H1 (cell line): ENCODE measurements around the gene CAPN8. TPM values are rescaled to one million over a fixed set of nuclear protein-coding genes. Genes with fewer than 3 reads are reported as not detected.

Experiments
- CTCF ChIA-PET: fragments of 300-600 bp; sonication (Branson Sonifier 250); formaldehyde crosslinking; loops from one replicate; lab custom pipeline; 2021; ENCODE audit not compliant: partially characterized antibody; lab: Charles Lee
- POLR2A ChIA-PET: fragments of 300-600 bp; sonication (Branson Sonifier 250); formaldehyde crosslinking; loops from one replicate; lab custom pipeline; 2021; ENCODE audit warnings: inconsistent platforms; ENCODE audit not compliant: partially characterized antibody; lab: Charles Lee
- DNase-seq, 2 experiments: peaks; one replicate each; pipeline versions ENCODE4 v3.0.0 to v3.0.0-alpha.2; 2010 to 2022; ENCODE audit warnings: low spot score in 2 of 2, low read depth in 1 of 2, mixed read lengths in 1 of 2
- FAIRE-seq: peaks from 2 replicates; lab custom pipeline; 2011; peaks lifted over from hg19 to GRCh38; lab: Jason Lieb, UNC
- H2AFZ ChIP-seq: 2 replicates; pipeline ENCODE4 v1.8.1; 2012; ENCODE audit warnings: low read length, inconsistent platforms
- H2AK5ac ChIP-seq: 2 replicates; pipeline ENCODE4 v1.6.1; 2013; ENCODE audit warnings: low read depth, low read length
- H2BK120ac ChIP-seq: replicated peaks from 2 replicates; pipeline ENCODE3; 2013; ENCODE audit warnings: low read depth, low read length, inconsistent platforms
- H2BK12ac ChIP-seq: 2 replicates; pipeline ENCODE4 v1.6.1; 2013; ENCODE audit warnings: low read depth, low read length
- H2BK15ac ChIP-seq: 2 replicates; pipeline ENCODE4 v1.6.1; 2013; ENCODE audit warnings: low read length
- H2BK20ac ChIP-seq: 2 replicates; pipeline ENCODE4 v1.6.1; 2013; ENCODE audit warnings: low read length
- H2BK5ac ChIP-seq: 2 replicates; pipeline ENCODE4 v1.6.1; 2013; ENCODE audit warnings: low read depth, low read length
- H3K14ac ChIP-seq: 2 replicates; pipeline ENCODE4 v1.6.1; 2013; ENCODE audit warnings: inconsistent platforms; ENCODE audit not compliant: insufficient read length
- H3K18ac ChIP-seq: 2 replicates; pipeline ENCODE4 v1.6.1; 2013; ENCODE audit warnings: low read length; ENCODE audit errors: extremely low read depth
- H3K23ac ChIP-seq: 2 replicates; pipeline ENCODE4 v1.6.1; 2013; ENCODE audit warnings: inconsistent platforms; ENCODE audit not compliant: insufficient read length
- H3K23me2 ChIP-seq: 2 replicates; pipeline ENCODE4 v1.6.1; 2013; ENCODE audit warnings: low read depth, low read length
- H3K27ac ChIP-seq: 2 replicates; pipeline ENCODE4 v1.6.1; 2011; ENCODE audit warnings: low read depth, low read length, inconsistent platforms
- H3K27me3 ChIP-seq, 4 experiments: replicated peaks in 1 of 4; 1 replicate in 1 of 4; 2 replicates in 3 of 4; pipeline versions ENCODE4 v1.6.1 to v1.8.1; 2011 to 2013; ENCODE audit warnings: low read length in 3 of 4, mild to moderate bottlenecking in 3 of 4, inconsistent platforms in 2 of 4, mixed read lengths in 2 of 4, moderate library complexity in 1 of 4; ENCODE audit not compliant: control insufficient read depth in 3 of 4, insufficient read depth in 3 of 4; ENCODE audit errors: extremely low read depth in 1 of 4
- H3K36me3 ChIP-seq, 4 experiments: 2 replicates each; pipeline versions ENCODE4 v1.6.1 to v1.8.1; 2011 to 2013; ENCODE audit warnings: mild to moderate bottlenecking in 4 of 4, low read length in 3 of 4, moderate library complexity in 2 of 4, control low read depth in 1 of 4, inconsistent platforms in 1 of 4; ENCODE audit not compliant: insufficient read depth in 4 of 4, control insufficient read depth in 2 of 4
- H3K4ac ChIP-seq: replicated peaks from 2 replicates; pipeline ENCODE3; 2013; ENCODE audit warnings: low read length, low read depth, mixed read lengths, inconsistent platforms; ENCODE audit not compliant: insufficient read length
- H3K4me1 ChIP-seq, 4 experiments: replicated peaks in 1 of 4; 1 replicate in 1 of 4; 2 replicates in 3 of 4; pipeline versions ENCODE4 v1.6.1 to v1.8.1; 2011 to 2013; ENCODE audit warnings: low read length in 3 of 4, inconsistent platforms in 2 of 4, mixed read lengths in 1 of 4; ENCODE audit not compliant: insufficient read depth in 4 of 4, control insufficient read depth in 3 of 4
- H3K4me2 ChIP-seq, 2 experiments: 2 replicates each; pipeline versions ENCODE4 v1.6.1 to v1.8.1; 2011 to 2013; ENCODE audit warnings: low read depth in 2 of 2, low read length in 2 of 2, control low read depth in 1 of 2, inconsistent platforms in 1 of 2, mild to moderate bottlenecking in 1 of 2; ENCODE audit not compliant: insufficient read depth in 1 of 2
- H3K4me3 ChIP-seq, 4 experiments: fragments of 200-600, 300-600 bp in 1 of 4; sonication (generic), shearing (Covaris generic), sonication (Bioruptor Twin) in 1 of 4; 2 replicates each; pipeline versions ENCODE4 v1.5.1 to v1.8.1; 2011 to 2016; ENCODE audit warnings: low read length in 4 of 4, low read depth in 3 of 4, control low read depth in 2 of 4, inconsistent platforms in 2 of 4, mild to moderate bottlenecking in 2 of 4, mixed read lengths in 1 of 4, moderate library complexity in 1 of 4; ENCODE audit not compliant: insufficient read depth in 2 of 4; ENCODE audit errors: extremely low read depth in 1 of 4
- H3K56ac ChIP-seq: replicated peaks from 2 replicates; pipeline ENCODE3; 2013; ENCODE audit warnings: low read depth, mild to moderate bottlenecking, mixed read lengths, low read length, inconsistent platforms; ENCODE audit not compliant: insufficient read length
- H3K79me1 ChIP-seq: 2 replicates; pipeline ENCODE4 v1.6.1; 2013; ENCODE audit warnings: low read depth, low read length, control low read depth
- H3K79me2 ChIP-seq, 2 experiments: 2 replicates each; pipeline versions ENCODE4 v1.6.1 to v1.8.1; 2012 to 2013; ENCODE audit warnings: low read length in 2 of 2, mild to moderate bottlenecking in 2 of 2, inconsistent platforms in 1 of 2; ENCODE audit not compliant: insufficient read depth in 2 of 2, control insufficient read depth in 1 of 2
- H3K9ac ChIP-seq, 4 experiments: replicated peaks in 1 of 4; 1 replicate in 1 of 4; 2 replicates in 3 of 4; pipeline versions ENCODE4 v1.6.1 to v1.8.1; 2011 to 2013; ENCODE audit warnings: low read depth in 3 of 4, low read length in 3 of 4, control low read depth in 2 of 4, mild to moderate bottlenecking in 2 of 4, moderate library complexity in 2 of 4, inconsistent platforms in 1 of 4; ENCODE audit errors: extremely low read depth in 1 of 4
- H3K9me3 ChIP-seq, 2 experiments: 2 replicates each; pipeline versions ENCODE4 v1.6.1 to v1.8.1; 2012 to 2013; ENCODE audit warnings: mild to moderate bottlenecking in 2 of 2, moderate library complexity in 2 of 2, control low read depth in 1 of 2, inconsistent platforms in 1 of 2, low read depth in 1 of 2, low read length in 1 of 2, mixed read lengths in 1 of 2; ENCODE audit not compliant: insufficient read depth in 2 of 2
- H4K20me1 ChIP-seq, 2 experiments: replicated peaks in 1 of 2; 2 replicates each; pipeline versions ENCODE3 to v1.8.1; 2011 to 2013; ENCODE audit warnings: inconsistent platforms in 2 of 2, low read length in 2 of 2, mild to moderate bottlenecking in 1 of 2; ENCODE audit not compliant: insufficient read depth in 2 of 2, control insufficient read depth in 1 of 2
- H4K5ac ChIP-seq: 2 replicates; pipeline ENCODE4 v1.6.1; 2013; ENCODE audit warnings: low read length, low read depth, mixed read lengths, inconsistent platforms; ENCODE audit not compliant: insufficient read length
- H4K8ac ChIP-seq: 2 replicates; pipeline ENCODE4 v1.8.0; 2013; ENCODE audit warnings: mild to moderate bottlenecking, moderate library complexity, low read length, inconsistent platforms; ENCODE audit not compliant: insufficient read depth; ENCODE audit errors: extremely low read depth
- H4K91ac ChIP-seq: replicated peaks from 2 replicates; pipeline ENCODE3; 2013; ENCODE audit warnings: low read length, mixed read lengths, inconsistent platforms; ENCODE audit not compliant: insufficient read length
- EP300 ChIP-seq, 2 experiments: IDR thresholded peaks; 1 replicate in 1 of 2; 2 replicates in 1 of 2; pipeline ENCODE4 v1.6.1; 2011 to 2012; ENCODE audit warnings: low read depth in 2 of 2, low read length in 2 of 2, mild to moderate bottlenecking in 2 of 2, borderline replicate concordance in 1 of 2, inconsistent platforms in 1 of 2, moderate library complexity in 1 of 2
- WGBS, 2 experiments: shearing (Covaris generic) in 1 of 2; methylation state at CpG; one replicate each; pipeline versions ENCODE4 v1.1.6 to v1.1.7; 2013 to 2015; ENCODE audit warnings: low lambda C conversion rate in 2 of 2, mixed read lengths in 2 of 2, inconsistent platforms in 1 of 2, low coverage in 1 of 2, missing lambda C conversion rate in 1 of 2; ENCODE audit not compliant: insufficient replicate concordance in 2 of 2, insufficient coverage in 1 of 2, insufficient read length in 1 of 2; ENCODE audit errors: extremely low coverage in 1 of 2, missing lambda C conversion rate in 1 of 2; 5-methylcytosine and 5-hydroxymethylcytosine counted together
- polyA plus RNA-seq, 7 experiments: library from polyadenylated mRNA; depleted of rRNA in 3 of 7; stranded (reverse) in 5 of 7; unstranded in 2 of 7; fragments of >200 nt in 5 of 7; fragments of 200-250 nt in 2 of 7; gene quantifications; 1 replicate in 5 of 7; 2 replicates in 1 of 7; 4 replicates in 1 of 7; pipeline versions ENCODE4 v1.2.1 to v1.2.3, GENCODE V29; 2011 to 2013; ENCODE audit warnings: missing spikeins in 2 of 7, mixed read lengths in 2 of 7
- total RNA-seq: library from RNA; stranded (reverse); fragmentation: NEBNext Ultra II Directional; extraction: Animal tissue kit (Norgen Biotek cat#: 25700); gene quantifications from 2 replicates; pipeline ENCODE4 v1.2.1, GENCODE V29; 2021

CAPN8 gene
- total and polyA plus RNA-seq, 2 of the 8 experiments (the other 6 are each of a cell fraction or from before 2014, with no cell fraction given), result 0.20 to 0.26 TPM

GRCh38 chr1:223521150-223521549 is 144.4 kb downstream of the CAPN8 start:
- no peak overlapping the region for H2BK15ac ChIP-seq
- no peaks in the 10 kb centered on the region for H3K79me1 ChIP-seq
- no peak overlapping the region for H2BK12ac ChIP-seq
- no peak overlapping the region for H3K14ac ChIP-seq
- no peaks in the 10 kb centered on the region for H3K27me3 ChIP-seq
- H3K79me2 ChIP-seq, result no peaks in the 10 kb centered on the region
- H3K9me3 ChIP-seq, result peaks cover 0 to 2% of the 10 kb centered on the region in 2 experiments; a peak in 1 of 4 replicates
- no peaks in the 10 kb centered on the region for H3K36me3 ChIP-seq
- no peak overlapping the region for H3K4ac ChIP-seq
- POLR2A ChIA-PET, result no interaction called here
- H2AK5ac ChIP-seq, result no peak overlapping the region
- no peak overlapping the region for H4K5ac ChIP-seq
- no peak overlapping the region for H2BK5ac ChIP-seq
- H3K9ac ChIP-seq, result no peak overlapping the region
- no peak overlapping the region for H4K8ac ChIP-seq
- 96% methylated on average over 2 of the region's 2 CpGs; no CpG with 5 or more reads in 1 of the 2 experiments for WGBS, 2 experiments
- no peak overlapping the region for H3K27ac ChIP-seq
- H3K4me2 ChIP-seq, result no peak overlapping the region
- H2BK20ac ChIP-seq, result no peak overlapping the region
- CTCF ChIA-PET, result interaction anchor here (1.1 kb wide), 1 partner anchor 10 kb away, joined by 4 read pairs; no protein-coding TSS in a partner anchor
- no peak overlapping the region for H3K56ac ChIP-seq
- no peak for DNase-seq
- no peak for FAIRE-seq
- H3K4me1 ChIP-seq, result peaks cover 0 to 5% (median 1%) of the 10 kb centered on the region in 4 experiments; a peak in 2 of 7 replicates
- no peak overlapping the region for H2AFZ ChIP-seq
- no peak overlapping the region for H3K23ac ChIP-seq
- H2BK120ac ChIP-seq, result no peak overlapping the region
- H3K4me3 ChIP-seq, result no peak overlapping the region
- no peak for TF ChIP-seq EP300 (IDR thresholded peaks at IDR 0.05; ENCODE audit: borderline replicate concordance in 1 of 2, low read depth in 2 of 2, low read length in 2 of 2)
- H4K20me1 ChIP-seq, result no peaks in the 10 kb centered on the region
- no peaks in the 10 kb centered on the region for H3K23me2 ChIP-seq
- no peak overlapping the region for H4K91ac ChIP-seq
- no peak overlapping the region for H3K18ac ChIP-seq
